ENCODE results near the gene WWC2. TPM values are rescaled to one million over a fixed set of nuclear protein-coding genes. Genes with fewer than 3 reads are reported as not detected.

Gene WWC2
- total RNA-seq, 4 donors from 2014 or later, result 4.5 to 10.7 (median 8.6) TPM

DNA sequence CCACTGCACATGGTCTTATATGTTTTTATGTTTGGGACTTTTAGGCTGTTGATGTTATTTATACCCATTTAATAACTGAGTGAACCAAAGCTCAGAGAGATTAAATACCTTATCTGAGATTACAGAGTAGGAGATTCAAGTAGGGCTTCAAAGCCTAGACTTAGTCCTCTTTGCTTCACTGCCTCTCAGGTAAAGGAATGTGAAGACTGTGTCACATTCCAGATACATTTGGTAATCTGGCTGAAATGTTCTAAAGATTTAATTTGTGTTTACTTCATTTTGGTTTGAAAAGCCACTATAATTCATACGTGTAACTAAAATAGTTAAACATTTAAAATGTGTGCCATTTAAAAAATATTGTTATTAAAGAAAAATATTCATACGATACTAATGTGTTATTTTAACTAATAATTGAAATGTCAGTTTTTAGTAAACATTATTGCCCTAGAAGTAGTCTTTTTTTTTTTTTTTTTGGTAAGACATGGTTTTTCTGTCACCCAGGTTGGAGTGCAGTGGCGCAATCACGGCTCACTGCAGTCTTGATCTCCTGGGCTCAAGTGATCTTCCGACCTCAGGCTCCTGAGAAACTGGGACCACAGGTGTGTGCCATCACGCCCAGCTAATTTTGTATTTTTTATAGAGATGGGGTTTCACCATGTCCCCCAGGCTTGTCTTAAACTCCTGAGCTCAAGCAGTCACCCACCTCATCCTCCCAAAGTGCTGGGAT, 54.3 kb downstream of the WWC2 start:
- DNase-seq, result no peak
- peaks cover 0 to 5% of the 10 kb centered on the region in 2 donors for H3K4me1 ChIP-seq
- H3K27ac ChIP-seq, result no peak overlapping the region
- in situ Hi-C loops (cut with MboI; ENCODE audit: low sequenced_read_pairs in 4 of 4), result no loop called here
- no peaks in the 10 kb centered on the region for H3K27me3 ChIP-seq
- H3K36me3 ChIP-seq, result no peaks in the 10 kb centered on the region
- no peaks in the 10 kb centered on the region for H3K9me3 ChIP-seq
- no peak overlapping the region for H3K4me3 ChIP-seq
- intact Hi-C loops (cut with DNase I; ENCODE audit: low total_unique reads), result no loop called here
- TF ChIP-seq POLR2A (IDR thresholded peaks at IDR 0.05), result no peak
- TF ChIP-seq, protein P1, sequence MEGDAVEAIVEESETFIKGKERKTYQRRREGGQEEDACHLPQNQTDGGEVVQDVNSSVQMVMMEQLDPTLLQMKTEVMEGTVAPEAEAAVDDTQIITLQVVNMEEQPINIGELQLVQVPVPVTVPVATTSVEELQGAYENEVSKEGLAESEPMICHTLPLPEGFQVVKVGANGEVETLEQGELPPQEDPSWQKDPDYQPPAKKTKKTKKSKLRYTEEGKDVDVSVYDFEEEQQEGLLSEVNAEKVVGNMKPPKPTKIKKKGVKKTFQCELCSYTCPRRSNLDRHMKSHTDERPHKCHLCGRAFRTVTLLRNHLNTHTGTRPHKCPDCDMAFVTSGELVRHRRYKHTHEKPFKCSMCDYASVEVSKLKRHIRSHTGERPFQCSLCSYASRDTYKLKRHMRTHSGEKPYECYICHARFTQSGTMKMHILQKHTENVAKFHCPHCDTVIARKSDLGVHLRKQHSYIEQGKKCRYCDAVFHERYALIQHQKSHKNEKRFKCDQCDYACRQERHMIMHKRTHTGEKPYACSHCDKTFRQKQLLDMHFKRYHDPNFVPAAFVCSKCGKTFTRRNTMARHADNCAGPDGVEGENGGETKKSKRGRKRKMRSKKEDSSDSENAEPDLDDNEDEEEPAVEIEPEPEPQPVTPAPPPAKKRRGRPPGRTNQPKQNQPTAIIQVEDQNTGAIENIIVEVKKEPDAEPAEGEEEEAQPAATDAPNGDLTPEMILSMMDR (IDR thresholded peaks at IDR 0.05 in 4 of 5, conservative IDR thresholded peaks at IDR 0.05 in 1 of 5), result no peak
- no peak for ATAC-seq

DNA sequence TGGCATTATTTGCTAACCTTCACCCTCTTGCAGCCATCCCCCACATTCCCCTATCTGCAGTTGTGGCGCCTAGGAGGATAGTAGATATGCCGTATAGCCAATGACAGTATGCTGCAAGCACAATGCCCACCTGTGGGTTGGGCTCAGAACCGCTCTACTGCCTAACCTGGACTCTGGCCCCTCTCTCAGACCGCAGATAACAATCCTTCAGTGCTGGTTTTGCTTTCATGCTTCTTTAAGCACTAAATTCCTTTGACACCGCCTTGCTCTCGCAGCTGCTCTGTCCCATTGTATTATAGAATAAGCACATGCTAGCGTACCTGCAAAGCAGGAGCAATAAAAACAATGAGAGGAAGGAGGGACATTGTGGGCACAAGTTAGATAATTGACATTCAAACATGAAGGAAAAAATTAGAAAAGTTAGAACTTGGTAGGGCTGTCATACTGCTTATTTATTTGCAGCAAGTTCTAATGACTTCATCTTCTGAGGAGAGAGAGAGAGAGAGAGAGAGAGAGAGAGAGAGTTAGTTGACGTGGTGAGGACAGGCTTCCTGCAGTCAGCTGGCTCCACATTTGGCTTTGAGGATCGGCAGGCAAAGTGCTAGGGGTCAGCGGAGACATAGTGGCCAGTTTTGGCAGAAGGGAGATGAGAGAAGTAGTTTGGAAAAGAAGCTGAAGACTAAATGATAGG, 55.8 kb downstream of the WWC2 start:
- in situ Hi-C loops (cut with MboI; ENCODE audit: low sequenced_read_pairs in 4 of 4), result no loop called here
- DNase-seq, result no peak
- TF ChIP-seq, protein P1 (IDR thresholded peaks at IDR 0.05 in 4 of 5, conservative IDR thresholded peaks at IDR 0.05 in 1 of 5), result no peak
- TF ChIP-seq POLR2A (IDR thresholded peaks at IDR 0.05), result no peak
- Histone ChIP-seq H3K4me1 (peaks cover 0 to 5% of the 10 kb centered on the region in 2 donors), H3K27ac (no peak overlapping the region), H3K4me3 (no peak overlapping the region), H3K27me3 (no peaks in the 10 kb centered on the region), H3K36me3 (no peaks in the 10 kb centered on the region), H3K9me3 (no peaks in the 10 kb centered on the region)
- intact Hi-C loops (cut with DNase I; ENCODE audit: low total_unique reads), result no loop called here
- no peak for ATAC-seq

DNA sequence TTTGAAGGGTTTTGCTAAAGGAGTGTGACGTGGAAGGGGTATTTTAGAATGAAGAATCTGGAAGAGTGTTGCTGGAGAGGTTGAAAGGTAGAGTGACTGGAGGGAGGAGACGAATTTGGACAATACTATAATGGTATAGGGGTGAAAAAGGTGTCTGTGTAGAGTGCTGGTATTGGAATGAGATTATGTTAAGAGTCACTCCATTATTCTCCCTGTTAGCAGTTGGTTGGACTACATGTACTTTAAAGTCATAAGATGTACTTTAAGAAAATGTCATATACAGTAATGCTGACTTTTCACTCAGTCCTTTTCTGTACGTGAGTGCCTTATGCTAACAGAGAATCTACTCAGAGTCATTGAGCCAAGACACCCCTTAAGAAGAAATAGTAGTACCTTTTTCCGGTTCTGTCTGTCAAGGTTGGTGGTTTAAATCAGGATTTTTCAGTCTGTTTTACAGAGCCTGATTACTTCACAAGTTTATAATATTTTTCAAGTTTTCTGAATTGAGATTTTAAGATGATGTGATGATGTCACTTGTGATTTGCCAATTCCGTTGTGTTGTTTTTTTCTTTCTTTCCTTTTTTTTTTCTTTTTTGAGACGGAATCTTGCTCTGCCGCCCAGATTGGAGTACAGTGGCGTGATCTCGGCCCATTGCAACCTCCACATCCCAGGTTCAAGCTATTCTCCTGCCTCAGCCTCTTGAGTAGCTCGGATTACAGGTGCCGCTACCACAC, 56.6 kb downstream of the WWC2 start:
- TF ChIP-seq, protein P1 (IDR thresholded peaks at IDR 0.05 in 4 of 5, conservative IDR thresholded peaks at IDR 0.05 in 1 of 5), result no peak
- no peak for TF ChIP-seq POLR2A (IDR thresholded peaks at IDR 0.05)
- Histone ChIP-seq H3K4me3 (no peak overlapping the region), H3K27me3 (no peaks in the 10 kb centered on the region), H3K4me1 (peaks cover 0 to 5% of the 10 kb centered on the region in 2 donors), H3K36me3 (no peaks in the 10 kb centered on the region), H3K9me3 (no peaks in the 10 kb centered on the region), H3K27ac (no peak overlapping the region)
- no peak for ATAC-seq
- in situ Hi-C loops (cut with MboI; ENCODE audit: low sequenced_read_pairs in 4 of 4) (no loop called here), intact Hi-C loops (cut with DNase I; ENCODE audit: low total_unique reads) (no loop called here)
- DNase-seq, result no peak

DNA sequence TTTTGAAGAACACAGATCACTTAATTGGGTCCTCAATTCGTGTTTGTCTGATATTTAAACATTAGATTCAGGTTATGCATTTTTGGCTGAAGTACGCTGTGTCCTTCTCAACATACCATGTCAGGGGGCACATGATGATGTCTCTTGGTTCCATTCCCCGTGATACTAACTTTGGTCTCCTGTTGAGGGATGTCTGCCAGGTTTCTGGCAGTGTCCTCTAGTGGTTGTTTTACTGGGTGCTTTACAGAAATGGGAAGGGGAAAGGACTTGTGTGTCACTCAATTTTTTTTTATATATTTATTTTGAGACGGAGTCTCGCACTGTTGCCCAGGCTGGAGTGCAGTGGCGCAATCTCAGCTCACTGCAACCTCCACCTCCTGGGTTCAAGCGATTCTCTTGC, 58.2 kb downstream of the WWC2 start:
- Histone ChIP-seq H3K9me3 (no peaks in the 10 kb centered on the region), H3K4me1 (peaks cover 0 to 5% of the 10 kb centered on the region in 2 donors), H3K27me3 (no peaks in the 10 kb centered on the region), H3K4me3 (no peak overlapping the region), H3K36me3 (no peaks in the 10 kb centered on the region), H3K27ac (no peak overlapping the region)
- ATAC-seq (no peak), DNase-seq (no peak)
- intact Hi-C loops (cut with DNase I; ENCODE audit: low total_unique reads), result no loop called here
- no peak for TF ChIP-seq POLR2A (IDR thresholded peaks at IDR 0.05)
- in situ Hi-C loops (cut with MboI; ENCODE audit: low sequenced_read_pairs in 4 of 4), result no loop called here

DNA sequence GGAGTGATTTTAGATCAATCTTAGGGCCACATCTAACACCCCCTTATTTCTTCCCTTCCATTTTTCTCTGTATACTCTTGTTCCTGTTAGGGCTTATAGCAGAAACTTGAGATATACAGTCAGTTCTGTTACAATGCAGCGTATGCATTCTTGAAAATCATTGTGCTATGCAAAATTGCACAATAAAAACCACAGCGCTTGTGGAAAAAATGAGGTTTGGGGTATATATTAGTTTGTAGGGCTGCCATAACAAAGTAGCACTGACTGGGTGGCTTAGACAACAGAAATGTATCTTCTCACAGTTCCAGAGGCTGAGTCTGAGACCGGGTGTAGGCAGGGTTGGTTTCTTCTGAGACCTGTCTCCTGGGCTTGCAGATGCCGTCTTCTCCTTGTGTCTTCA, 59.0 kb downstream of the WWC2 start:
- TF ChIP-seq POLR2A (IDR thresholded peaks at IDR 0.05), result no peak
- TF ChIP-seq, protein P1 (IDR thresholded peaks at IDR 0.05 in 4 of 5, conservative IDR thresholded peaks at IDR 0.05 in 1 of 5), result no peak
- Histone ChIP-seq H3K4me1 (peaks cover 0 to 5% of the 10 kb centered on the region in 2 donors), H3K27me3 (no peaks in the 10 kb centered on the region), H3K9me3 (no peaks in the 10 kb centered on the region), H3K4me3 (no peak overlapping the region), H3K27ac (no peak overlapping the region), H3K36me3 (no peaks in the 10 kb centered on the region)
- in situ Hi-C loops (cut with MboI; ENCODE audit: low sequenced_read_pairs in 4 of 4), result no loop called here
- ATAC-seq (no peak), DNase-seq (no peak)
- intact Hi-C loops (cut with DNase I; ENCODE audit: low total_unique reads), result no loop called here

Data from gastrocnemius medialis (tissue), 4 donors.